ENCODE results near the gene CNTN5.

DNA sequence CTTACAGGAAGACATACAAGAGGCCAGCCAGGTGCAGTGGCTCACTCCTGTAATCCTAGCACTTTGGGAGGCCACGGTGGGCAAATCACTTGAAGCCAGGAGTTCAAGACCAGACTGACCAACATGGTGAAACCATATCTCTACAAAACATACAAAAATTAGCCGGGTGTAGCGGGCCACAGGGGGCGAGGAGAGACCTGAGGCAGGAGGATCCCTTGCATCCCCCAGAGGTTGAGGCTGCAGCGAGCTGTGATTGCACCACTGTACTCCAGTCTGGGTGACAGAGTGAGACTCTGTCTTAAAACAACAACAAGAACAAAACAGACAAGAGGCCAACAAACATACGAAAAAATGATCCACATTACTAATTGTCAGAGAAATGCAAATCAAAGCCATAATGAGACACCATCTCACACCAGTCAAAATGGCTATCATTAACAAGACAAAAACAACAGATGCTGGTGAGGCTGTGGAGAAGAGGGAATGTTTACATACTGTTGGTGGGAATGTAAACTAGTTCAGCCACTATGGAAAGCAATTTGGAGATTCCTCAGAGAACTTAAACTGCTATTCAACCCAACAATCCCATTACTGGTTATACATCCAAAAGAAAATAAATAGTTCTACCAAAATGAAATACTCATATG lies 1167.5 kb downstream of the CNTN5 start:
- no peak for TF ChIP-seq EP300 (IDR thresholded peaks at IDR 0.05; ENCODE audit: borderline replicate concordance in 1 of 2, control insufficient read depth in 1 of 2, low read depth in 2 of 2, low read length in 2 of 2)
- TF ChIP-seq RAD51 (IDR thresholded peaks at IDR 0.05): no peak
- TF ChIP-seq POLR2A (IDR thresholded peaks at IDR 0.05; ENCODE audit: low read depth, low read length): no peak
- no peak for TF ChIP-seq JUNB (IDR thresholded peaks at IDR 0.05)
- TF ChIP-seq, protein P1, sequence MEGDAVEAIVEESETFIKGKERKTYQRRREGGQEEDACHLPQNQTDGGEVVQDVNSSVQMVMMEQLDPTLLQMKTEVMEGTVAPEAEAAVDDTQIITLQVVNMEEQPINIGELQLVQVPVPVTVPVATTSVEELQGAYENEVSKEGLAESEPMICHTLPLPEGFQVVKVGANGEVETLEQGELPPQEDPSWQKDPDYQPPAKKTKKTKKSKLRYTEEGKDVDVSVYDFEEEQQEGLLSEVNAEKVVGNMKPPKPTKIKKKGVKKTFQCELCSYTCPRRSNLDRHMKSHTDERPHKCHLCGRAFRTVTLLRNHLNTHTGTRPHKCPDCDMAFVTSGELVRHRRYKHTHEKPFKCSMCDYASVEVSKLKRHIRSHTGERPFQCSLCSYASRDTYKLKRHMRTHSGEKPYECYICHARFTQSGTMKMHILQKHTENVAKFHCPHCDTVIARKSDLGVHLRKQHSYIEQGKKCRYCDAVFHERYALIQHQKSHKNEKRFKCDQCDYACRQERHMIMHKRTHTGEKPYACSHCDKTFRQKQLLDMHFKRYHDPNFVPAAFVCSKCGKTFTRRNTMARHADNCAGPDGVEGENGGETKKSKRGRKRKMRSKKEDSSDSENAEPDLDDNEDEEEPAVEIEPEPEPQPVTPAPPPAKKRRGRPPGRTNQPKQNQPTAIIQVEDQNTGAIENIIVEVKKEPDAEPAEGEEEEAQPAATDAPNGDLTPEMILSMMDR (IDR thresholded peaks at IDR 0.05 in 2 of 3, conservative IDR thresholded peaks at IDR 0.05 in 1 of 3; ENCODE audit: control insufficient read depth in 2 of 3, extremely low read depth in 1 of 3, insufficient read depth in 1 of 3, low read depth in 3 of 3, low read length in 3 of 3): no peak
- TF ChIP-seq, protein P2, sequence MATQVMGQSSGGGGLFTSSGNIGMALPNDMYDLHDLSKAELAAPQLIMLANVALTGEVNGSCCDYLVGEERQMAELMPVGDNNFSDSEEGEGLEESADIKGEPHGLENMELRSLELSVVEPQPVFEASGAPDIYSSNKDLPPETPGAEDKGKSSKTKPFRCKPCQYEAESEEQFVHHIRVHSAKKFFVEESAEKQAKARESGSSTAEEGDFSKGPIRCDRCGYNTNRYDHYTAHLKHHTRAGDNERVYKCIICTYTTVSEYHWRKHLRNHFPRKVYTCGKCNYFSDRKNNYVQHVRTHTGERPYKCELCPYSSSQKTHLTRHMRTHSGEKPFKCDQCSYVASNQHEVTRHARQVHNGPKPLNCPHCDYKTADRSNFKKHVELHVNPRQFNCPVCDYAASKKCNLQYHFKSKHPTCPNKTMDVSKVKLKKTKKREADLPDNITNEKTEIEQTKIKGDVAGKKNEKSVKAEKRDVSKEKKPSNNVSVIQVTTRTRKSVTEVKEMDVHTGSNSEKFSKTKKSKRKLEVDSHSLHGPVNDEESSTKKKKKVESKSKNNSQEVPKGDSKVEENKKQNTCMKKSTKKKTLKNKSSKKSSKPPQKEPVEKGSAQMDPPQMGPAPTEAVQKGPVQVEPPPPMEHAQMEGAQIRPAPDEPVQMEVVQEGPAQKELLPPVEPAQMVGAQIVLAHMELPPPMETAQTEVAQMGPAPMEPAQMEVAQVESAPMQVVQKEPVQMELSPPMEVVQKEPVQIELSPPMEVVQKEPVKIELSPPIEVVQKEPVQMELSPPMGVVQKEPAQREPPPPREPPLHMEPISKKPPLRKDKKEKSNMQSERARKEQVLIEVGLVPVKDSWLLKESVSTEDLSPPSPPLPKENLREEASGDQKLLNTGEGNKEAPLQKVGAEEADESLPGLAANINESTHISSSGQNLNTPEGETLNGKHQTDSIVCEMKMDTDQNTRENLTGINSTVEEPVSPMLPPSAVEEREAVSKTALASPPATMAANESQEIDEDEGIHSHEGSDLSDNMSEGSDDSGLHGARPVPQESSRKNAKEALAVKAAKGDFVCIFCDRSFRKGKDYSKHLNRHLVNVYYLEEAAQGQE (IDR thresholded peaks at IDR 0.05; ENCODE audit: low read depth, low read length): no peak
- no peak for TF ChIP-seq NR2C2 (IDR thresholded peaks at IDR 0.05; ENCODE audit: borderline replicate concordance, control insufficient read depth, insufficient read length, low read depth)
- no peak for TF ChIP-seq JUND (IDR thresholded peaks at IDR 0.05; ENCODE audit: low read depth, low read length)
- TF ChIP-seq, protein P3, sequence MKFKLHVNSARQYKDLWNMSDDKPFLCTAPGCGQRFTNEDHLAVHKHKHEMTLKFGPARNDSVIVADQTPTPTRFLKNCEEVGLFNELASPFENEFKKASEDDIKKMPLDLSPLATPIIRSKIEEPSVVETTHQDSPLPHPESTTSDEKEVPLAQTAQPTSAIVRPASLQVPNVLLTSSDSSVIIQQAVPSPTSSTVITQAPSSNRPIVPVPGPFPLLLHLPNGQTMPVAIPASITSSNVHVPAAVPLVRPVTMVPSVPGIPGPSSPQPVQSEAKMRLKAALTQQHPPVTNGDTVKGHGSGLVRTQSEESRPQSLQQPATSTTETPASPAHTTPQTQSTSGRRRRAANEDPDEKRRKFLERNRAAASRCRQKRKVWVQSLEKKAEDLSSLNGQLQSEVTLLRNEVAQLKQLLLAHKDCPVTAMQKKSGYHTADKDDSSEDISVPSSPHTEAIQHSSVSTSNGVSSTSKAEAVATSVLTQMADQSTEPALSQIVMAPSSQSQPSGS (IDR thresholded peaks at IDR 0.05; ENCODE audit: low read length): no peak
